ENCODE results near the gene INO80.
A peak's percentile ranks its signal among the peaks of the same experiment; 100 is the strongest.
"Not testable (repeated sequence)": the region's sequence is repeated elsewhere in the genome, so short reads cannot be mapped to it uniquely, and the experiment has no call there.

INO80 gene

DNA sequence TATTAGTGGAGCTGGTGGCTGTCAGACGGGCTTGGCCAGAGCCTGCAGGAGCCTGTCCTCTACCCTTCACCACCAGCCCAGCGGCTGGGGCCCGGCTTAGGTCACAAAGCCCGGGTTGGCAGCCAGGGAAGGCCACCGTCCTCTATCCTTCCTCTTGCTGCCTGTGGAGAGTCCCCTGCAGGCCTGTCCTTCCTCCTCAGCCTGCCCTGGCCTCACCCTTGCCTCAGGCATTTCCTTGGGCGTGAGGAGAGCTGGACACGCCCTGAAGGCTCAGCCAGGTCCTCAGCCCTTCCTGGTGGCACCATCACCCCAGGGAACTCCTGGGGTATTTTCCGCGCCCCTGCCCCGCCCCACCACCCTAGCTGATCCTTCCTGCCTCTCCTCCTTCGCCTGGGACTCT is 155.2 kb downstream of the INO80 start:
- no peak for DNase-seq

DNA sequence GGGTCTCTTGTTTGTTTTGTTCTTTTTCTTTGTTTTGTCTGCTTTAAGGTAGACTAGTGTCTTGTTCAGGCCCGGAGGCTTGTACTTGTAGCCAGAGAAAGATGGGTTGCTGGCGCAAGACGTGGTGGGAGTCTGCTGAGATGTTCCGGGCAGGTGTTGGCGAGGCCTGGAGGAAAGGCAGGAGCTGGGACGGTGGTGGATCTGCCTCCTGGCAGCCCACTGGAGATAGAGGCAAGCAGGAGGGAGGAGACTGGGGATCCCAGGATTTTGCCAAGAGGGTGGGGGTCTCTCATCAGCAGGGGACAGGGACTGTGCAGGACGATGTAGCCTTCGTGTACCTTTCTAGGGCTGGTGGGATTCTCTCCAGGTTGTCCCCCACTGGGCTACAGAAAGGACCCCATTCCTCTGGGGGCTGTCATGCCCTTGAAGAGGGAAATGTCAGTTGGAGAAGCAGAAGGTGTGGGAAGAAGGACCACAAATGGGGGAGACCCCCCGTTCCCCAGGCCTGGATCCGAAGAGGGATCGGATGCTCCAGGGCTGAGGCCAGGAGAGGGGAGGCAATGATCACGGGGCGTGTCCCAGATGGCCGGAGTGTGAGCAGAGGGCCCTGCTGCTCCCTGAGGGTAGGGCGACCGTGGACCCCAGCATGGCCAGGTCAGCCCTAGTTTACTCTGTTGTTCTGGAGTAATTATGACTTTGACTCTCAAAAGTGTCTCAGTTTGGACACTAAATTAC is 155.8 kb downstream of the INO80 start:
- DNase-seq = no peak

DNA sequence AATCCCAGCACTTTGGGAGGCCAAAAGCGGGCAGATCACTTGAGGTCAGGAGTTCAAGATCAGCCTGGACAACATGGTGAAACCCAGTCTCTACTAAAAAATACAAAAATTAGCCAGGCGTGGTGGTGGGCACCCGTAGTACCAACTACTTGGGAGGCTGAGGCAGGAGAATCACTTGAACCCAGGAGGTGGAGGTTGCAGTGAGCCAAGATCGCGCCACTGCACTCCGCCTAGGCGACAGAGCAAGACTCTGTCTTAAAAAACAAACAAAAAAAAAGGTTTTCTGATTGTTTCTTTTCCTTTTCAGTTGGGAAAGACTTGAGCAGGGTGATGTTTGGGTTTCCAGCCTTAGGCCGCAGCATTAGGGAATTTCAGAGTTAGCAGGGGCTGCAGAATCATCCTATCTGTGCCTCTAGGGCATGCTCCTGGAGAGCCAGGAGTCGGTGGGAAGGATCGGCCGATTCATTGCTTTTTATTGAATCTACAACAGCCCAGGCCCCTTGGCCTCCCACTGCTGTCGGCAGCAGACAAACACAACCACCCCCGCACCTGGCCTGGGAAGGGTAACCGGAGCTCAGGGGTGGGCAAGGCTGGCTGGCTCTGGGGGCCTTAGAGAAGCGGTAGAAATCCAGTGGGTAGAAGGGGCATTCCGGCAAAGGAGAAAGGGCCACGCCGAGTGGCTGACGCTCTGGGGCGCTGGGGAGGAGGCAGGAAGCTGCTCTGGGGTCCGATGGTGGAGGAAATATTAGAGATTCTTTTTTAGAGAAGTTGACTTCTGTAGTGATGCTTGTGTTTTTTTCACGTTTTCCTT is 156.5 kb downstream of the INO80 start:
- no peak for DNase-seq

DNA sequence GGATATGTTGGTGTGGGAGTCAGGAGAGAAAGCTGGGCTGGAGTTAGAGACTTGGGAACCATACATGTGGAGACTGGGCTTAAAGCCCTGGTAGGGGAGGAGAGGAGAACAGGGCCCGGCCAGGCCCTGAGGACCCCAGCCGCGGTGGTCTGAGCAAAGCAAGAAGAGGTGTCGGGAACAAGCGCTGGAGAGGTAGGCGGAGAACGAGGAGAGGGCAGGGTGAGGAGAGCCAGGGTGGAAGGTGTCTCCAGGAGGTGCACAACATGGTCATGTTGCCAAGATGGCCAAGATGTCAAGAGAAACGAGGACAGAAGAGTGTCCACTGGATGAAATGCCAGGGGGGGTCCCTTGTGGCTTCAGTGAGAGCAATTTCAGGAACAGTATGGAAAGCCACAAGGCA is 157.4 kb downstream of the INO80 start:
- no peak for DNase-seq

DNA sequence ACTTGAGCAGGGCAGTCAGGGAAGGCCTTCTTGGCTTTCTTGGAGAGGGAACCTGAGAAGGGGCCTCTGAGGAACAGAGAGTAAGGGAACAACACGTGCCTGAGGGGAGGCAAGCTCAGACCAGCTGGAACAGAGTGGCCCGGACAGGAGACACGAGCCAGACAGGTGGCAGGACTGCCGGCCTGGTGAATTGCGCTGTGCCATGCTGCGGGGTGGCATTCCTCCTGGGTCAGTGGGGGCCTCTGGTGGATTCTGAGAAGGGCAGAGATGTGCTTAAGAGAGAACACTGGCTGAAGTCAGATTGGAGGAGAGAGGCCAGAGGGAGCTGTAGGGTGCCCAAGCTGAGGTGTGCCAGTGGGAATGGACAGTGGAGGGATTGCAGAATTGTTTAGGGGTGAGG is 157.9 kb downstream of the INO80 start:
- no peak for DNase-seq

DNA sequence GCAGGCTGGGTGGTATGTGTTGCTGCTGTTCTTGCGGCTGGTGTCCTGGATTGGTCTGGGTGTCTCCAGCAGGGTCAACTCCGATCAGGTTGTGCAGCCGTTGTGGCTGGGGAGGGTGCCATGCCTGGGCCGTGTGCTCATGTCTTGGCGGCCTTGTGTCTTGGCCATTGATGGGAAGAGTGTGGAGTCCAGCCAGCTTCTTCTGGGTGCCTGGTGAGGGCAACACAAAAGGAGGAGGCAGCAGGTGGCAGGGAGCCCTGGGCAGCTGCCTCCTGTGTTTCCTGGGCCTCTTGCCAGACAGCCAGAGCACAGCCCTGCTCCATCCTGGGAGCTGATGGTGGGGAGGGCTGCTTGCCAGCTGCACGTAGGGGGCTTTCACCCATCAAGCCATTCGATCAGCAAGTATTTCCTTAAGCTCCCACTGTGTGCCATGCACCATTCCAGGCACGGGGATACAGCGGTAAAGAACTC is 158.5 kb downstream of the INO80 start:
- no peak for DNase-seq

DNA sequence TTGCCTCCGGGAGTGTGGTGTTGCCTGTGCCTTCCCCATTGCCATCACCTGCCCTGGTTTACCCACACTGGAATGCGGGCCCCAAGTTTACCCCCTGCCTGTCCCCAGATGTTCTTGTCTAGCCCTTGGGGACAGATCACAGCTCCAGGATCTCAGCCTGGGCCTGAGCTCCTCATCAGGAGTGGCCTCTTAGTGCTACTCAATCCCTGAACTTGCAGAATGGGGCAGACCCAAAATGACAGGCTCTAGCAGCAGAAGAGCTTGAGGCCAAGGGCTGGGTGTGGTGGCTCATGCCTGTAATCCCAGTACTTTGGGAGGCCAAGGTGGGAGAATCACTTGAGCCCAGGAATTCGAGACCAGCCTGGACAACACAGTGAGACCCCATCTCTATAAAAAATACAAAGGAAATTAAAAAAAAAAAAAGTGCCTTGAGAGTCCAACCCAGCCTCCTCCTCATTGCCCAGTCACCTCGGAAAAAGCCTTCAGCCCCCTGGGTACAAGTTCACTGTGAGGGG is 159.0 kb downstream of the INO80 start:
- DNase-seq = no peak

DNA sequence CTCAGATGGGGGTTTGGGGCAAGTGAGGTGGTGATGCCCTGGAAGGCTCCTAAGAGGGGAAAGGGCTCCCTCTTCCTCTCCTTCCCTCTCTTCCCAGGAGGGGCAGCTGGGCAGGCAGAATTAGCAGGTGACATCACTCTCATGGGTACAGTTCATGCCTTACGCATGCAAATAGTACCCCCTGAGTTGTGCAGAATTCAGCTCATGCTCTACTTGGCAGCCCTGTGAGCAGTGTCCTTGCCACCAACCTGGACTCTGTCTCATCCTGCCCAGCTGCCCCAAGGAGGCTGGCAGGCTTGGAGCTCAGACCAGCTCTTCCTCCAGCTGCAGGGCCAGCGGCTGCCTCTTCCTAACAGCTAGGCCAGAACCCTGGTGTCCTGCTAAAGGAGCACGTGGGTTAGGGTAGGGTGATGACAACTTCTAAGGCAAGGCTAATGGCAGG is 159.5 kb downstream of the INO80 start:
- no peak for DNase-seq

DNA sequence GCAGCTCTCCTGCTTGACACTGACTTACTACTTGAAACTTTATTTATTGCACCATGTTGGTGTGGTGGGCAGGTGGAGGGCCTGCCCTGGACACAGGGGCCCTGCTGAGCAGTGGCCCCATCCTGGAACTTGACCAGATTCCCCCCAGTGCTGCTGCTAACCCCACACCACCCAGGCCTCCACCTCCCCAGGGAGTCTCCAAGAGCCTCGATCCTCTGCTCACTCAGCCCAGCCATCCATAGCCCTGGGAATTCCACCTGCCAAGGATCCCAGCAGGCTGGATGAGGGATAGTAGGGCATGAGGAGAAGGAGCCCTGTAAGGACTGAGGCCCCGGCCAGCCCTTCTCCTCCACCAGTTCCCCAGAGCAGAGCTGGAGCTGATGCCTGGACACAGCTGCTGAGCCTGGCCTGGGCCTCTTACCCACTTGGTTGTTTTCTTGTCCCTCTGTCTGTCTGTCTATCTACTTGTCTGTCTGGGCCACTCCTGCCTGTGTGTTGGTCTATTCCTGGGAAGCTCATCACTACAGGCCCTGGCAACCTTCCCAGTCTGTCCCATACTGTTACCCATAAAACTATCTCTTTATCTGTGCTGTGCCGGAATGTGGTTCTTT is 160.0 kb downstream of the INO80 start:
- no peak for DNase-seq

DNA sequence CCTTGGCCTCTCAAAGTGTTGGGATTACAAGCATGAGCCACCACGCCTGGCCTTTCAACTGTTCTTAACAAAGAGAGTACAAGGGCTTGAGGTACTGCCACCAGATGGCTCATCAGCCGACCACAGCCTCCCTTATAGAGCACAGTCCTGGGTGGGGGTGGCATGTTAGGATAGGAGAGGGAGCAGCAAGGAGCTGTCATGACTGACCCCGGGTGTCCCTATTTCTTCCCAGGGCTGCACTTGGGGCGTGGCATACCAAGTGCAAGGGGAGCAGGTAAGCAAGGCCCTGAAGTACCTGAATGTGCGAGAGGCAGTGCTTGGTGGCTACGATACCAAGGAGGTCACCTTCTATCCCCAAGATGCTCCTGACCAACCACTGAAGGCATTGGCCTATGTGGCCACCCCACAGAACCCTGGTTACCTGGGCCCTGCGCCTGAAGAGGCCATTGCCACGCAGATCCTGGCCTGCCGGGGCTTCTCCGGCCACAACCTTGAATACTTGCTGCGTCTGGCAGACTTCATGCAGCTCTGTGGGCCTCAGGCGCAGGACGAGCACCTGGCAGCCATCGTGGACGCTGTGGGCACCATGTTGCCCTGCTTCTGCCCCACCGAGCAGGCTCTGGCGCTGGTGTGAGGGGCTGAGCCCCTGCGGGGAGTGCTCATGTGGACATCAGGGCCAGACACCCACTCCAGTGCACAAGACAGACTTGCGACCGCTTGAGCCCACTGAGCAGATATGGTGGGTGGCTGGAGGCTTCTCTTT is 160.8 kb downstream of the INO80 start:
- DNase-seq = no peak

DNA sequence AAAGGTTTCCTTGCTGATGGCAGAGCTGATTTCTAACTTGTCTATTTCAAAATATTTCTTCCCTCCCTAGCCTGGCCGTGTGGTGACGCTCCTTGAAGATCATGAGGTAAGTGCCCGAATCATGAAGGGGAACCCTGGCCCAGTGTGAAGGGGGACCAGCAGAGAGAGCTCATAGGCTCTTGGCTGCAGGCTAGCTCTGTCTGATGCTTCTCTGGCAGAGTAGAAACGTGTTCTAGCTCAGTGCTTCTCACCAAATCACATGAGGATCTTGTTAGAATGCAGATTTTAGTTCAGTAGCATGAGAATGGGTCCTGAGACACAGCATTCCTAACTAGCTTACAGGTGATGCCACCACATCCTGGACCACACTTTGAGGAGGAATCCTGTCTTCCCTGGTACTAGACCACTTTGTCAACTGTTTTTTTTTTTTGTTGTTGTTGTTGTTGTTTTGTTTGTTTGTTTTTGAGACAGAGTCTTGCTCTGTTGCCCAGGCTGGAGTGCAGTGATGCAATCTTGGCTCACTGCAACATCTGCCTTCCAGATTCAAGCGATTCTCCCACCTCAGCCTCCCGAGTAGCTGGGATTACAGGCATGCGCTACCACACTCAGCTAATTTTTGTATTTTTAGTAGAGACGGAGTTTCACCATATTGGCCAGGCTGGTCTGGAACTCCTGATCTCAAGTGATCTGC is 161.8 kb downstream of the INO80 start:
- not testable (repeated sequence) for DNase-seq

DNA sequence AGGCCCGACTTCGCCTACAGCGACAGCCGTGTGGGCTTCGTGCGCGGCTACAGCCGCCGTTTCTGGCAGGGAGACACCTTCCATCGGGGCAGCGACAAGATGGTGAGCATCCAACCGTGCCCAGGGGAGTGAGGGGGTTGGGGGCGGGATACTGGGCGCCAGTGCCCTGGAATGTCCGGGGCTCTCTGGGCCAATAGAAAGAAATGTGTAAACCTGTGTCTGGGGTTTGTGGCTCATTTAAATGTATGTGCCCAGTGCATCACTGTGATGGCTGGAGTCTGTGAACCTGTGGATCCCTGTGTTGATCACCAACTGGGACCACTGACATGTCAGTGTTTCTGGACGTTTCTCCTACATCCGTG is 162.4 kb downstream of the INO80 start:
- no peak for DNase-seq

DNA sequence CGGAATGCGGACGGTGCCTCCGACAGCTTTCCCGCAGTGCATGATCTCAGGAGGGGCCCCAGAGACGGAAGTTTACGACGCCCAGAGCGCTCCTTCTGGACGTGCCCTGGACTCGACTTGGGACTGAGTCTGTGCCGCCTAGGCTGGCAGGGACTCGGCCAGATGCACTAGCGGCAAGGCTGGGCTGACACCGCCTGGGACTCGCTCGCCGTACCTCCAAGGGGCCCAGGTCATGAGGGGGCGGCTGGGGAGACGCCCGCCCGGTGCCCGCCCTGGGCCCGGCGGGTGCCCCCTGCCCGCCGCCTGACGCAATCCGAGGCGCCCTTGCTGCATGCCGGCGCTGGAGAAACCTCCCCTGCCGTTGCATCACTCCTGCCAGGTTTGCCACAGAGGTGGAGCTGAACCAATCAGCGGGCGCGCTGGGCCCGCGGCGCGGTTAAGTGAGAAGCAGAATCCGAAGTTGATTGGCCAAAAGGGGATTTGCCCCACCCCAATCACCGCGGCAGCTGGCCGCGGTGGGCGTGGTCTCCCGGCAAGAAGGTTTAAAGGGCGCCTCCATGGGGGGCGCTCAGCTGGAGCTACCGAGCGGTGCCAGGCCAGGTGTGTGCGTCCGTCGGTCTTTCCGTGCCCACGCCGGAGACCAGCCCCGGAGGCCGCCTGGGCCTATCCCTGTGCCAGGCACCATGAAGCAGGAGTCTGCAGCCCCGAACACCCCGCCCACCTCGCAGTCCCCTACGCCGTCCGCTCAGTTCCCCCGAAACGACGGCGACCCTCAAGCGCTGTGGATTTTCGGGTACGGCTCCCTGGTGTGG is 163.0 kb downstream of the INO80 start, which contains the start of gene CHAC1:
TSS of gene CHAC1 (plus strand) at position 571 of the 812 bp plus-strand sequence. CDS start at position 684, 113 bp downstream.
- DNase-seq = peak; percentile 97

DNA sequence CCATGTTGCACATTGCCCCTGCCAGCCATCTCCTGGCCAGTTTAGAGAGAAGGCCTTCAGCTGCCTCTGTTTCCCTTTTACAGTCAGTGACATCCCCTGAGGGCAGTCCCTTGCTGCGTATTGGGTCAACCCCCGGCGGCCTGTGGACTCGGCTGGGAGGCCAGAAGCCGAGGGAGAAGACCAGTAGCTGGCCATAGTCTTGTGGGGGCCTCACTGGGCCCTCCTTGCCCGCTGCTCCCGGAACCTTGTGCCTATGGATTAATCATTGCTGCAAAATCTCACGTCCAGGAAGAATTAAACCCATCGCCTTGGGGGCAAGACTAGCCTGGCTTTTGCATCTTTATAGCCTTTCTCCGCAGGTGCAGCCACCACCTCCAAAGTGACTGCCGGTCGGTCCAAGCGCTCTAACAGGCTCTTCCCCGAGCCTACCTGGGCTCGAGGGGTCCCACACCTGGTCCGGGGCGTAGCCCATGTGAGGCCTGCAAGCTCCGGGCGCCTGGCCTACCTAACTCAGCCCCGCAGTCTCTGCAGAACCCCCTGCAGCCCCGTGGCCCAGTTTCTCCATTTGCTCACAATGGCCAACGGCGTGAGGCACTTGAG is 163.7 kb downstream of the INO80 start:
- DNase-seq = no peak

DNA sequence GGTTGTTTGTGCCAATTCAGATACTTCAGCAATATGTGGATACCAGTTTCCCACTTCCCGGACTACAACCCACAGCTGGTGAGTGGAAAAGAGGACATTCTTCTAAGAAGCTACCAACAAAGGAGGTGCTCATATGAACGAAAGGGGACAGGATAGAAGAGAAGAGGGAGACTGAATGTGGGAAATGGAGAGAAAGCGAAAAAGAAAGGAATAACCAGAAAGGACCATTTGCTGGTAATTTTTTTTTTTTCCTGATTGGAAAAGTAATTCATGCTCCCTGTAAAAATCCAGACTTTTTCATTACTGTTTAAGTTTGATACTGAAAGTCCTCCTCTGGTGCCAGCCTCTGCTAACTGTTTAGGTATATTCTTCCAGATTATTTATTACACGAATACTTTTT is 164.3 kb downstream of the INO80 start:
- no peak for DNase-seq

DNA sequence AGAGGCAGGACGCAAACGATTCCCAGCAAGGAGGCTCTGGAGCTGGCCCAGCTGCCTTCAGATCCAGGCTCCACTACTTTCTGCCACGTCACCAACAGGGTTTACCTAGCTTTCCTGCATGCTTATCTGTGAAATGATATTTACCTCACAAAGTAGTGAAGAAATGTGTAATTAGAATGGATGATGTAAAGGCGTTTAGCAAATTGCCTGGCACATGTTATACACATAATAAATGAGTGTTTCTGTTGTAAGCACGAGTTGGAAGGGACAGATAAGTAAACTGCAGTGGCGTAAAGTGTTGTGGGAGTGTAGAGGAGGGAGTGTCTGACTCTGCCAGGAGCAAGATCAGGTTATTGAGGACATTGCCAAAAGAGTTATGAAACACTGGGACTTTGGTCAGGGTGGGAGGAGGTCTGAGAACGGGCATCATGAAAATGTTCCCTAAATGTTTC is 166.3 kb downstream of the INO80 start:
- no peak for DNase-seq

DNA sequence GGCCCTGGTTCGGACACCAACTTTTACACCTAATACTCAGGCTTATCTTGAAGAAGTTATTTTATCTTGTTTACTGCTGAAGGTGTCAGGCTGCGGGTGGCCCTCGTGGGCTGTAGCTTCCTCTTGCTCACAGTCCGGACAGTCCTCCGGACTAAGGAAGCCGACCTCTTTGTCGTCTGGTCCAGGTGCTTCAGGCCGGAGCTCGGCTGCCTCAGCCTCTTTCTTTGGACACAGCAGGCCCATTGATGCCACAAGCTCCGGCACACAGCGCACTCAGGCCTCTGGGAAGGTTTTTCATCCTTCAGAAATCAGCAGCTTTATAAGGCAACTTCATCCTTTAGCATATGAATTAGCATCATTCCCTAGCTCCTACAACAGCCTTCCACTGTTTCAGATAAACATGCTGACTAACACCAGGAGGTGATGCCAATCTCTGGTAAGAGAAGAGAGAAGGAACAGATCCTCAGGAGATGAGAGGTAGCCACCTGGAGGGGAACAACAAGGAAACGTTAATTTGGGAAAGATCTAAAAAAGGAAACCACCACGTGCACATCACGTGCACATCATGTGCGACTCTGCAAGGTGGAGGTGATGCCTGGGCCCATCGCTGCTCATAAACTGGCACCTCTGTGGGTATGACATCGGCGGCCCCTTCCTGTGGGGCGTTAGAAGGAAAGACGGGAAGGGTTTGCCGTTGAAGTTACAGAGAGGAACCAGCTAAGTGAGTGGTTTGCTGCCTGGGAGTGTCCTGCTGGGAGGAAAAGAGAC is 167.2 kb downstream of the INO80 start:
- no peak for DNase-seq

DNA sequence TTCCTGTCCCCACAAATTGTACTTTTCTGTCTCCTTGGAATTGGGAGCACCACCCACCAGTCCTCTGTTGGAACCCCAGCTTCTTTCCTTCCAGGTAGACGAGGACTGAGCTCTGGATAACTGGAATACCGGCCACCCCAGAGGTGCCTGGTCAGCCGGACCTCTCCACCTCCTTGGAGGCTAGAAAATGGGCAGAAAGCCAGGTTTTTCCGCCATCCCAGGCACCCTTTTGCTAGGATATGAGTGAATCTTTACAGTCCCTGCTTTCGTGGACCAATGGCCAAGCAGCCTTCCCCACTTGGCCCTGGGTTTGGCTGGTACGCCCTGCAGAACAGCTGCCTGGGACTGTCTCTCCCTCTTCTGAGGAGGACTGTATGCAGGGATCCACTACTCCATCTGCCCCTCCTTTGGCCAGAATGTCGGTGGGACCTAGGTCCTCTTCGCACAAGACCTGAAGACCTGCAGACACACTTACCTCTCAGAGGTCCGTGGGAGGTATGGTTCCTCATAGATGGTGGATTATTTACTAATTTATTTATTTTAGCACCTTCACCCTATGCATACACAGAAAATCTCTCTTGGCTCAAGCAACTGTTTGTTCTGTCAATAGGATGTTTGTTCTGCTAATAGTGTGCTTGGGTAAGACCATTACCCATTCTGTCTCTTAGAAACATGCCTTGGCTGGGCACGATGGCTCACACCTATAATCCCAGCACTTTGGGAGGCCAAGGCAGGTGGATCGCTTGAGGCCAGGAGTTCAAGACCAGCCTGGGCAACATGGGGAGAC is 171.4 kb downstream of the INO80 start:
- DNase-seq = no peak

DNA sequence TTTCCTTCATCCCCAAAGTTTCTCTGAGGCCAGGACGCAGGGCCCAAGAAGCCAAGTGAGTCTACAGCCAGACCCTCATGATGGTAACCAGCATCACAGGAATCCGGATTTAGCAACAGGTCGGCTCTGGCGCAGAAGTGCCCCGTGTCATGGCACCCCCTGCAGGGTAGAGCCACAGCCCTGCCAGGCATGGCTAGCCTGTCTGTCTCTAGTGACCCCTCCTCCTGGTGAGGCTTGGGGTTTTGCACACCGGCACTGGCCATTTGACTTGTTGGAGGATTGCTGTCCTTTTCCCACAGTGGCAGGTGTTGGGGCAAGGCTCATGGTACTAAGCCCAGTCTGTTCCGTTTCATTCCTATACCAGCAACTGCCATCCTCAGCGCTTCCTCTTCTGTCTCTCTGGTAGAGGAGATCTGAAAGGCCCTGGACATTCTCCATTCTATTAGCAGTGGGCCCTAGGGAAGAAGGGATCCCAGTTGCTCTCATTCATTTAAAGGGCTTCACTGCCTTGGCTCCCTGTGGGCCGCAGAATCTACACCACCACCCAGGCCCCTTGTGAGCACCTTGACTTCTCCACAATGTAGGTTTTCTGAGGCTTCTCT is 172.2 kb downstream of the INO80 start:
- no peak for DNase-seq
